ENCODE results near the gene SH2D2A. TPM values are rescaled to one million over a fixed set of nuclear protein-coding genes. Genes with fewer than 3 reads are reported as not detected.

The SH2D2A gene
- 100 to 1,000 TPM; 280 to 294 TPM for total RNA-seq

- ChIA-PET POLR2A (interaction anchor here (0.6 to 1.7 kb wide), 6 partner anchors 9 to 65 kb away, joined by 3 to 6 read pairs (median 4); partner anchors contain the start of gene HDGF), CTCF (interaction anchor here (0.9 to 8.6 kb wide), 5 partner anchors 12 to 75 kb away, joined by 3 to 80 read pairs (median 5); partner anchors contain the start of genes INSRR and NTRK1)
- H3K36me3 Mint-ChIP-seq, result peaks cover 50% of the 10 kb centered on the region
- peak; percentile 98 for DNase-seq
- intact Hi-C loops (cut with micrococcal nuclease), result loop anchor here (1.0 to 5.0 kb wide), 8 partner anchors 9 to 326 kb away; partner anchors contain the start of genes HDGF, ISG20L2, METTL25B and MRPL24
- H3K9me3 Mint-ChIP-seq, result no peaks in the 10 kb centered on the region
- peak within 1 kb of the TSS; percentile 96 for H3K4me3 Mint-ChIP-seq
- H3K4me1 Mint-ChIP-seq (ENCODE audit: low read depth), result peaks cover 50% of the 10 kb centered on the region
- peak within 1 kb of the TSS; percentile 99 for H3K27ac Mint-ChIP-seq
- no peaks in the 10 kb centered on the region for H3K27me3 Mint-ChIP-seq
These were observed at the start of gene SH2D2A for GRCh38 chr1:156816561-156817328. Gene SH2D2A (minus strand): TSS chr1:156816848. CDS start chr1:156816708, 140 bp downstream.

GRCh38 chr1:156865865-156866248, 49.2 kb upstream of the SH2D2A start:
- Mint-ChIP-seq H3K4me3 (no peak overlapping the region), H3K36me3 (no peaks in the 10 kb centered on the region)

GRCh38 chr1:156865258-156865657, 48.6 kb upstream of the SH2D2A start:
- POLR2A ChIA-PET, result no interaction called here
- Mint-ChIP-seq H3K27ac (no peak overlapping the region), H3K36me3 (no peaks in the 10 kb centered on the region), H3K27me3 (peaks cover 39% of the 10 kb centered on the region), H3K9me3 (no peaks in the 10 kb centered on the region), H3K4me1 (ENCODE audit: low read depth) (peaks cover 50% of the 10 kb centered on the region), H3K4me3 (no peak overlapping the region)
- CTCF ChIA-PET, result interaction anchor here (1.0 to 7.3 kb wide), 3 partner anchors 9 to 138 kb away, joined by 3 to 121 read pairs (median 3); partner anchors contain the start of genes ISG20L2 and METTL25B
- no peak for DNase-seq
- intact Hi-C loops (cut with micrococcal nuclease), result no loop called here

More at GRCh38 chr1:156865865-156866248, 49.2 kb upstream of the SH2D2A start:
- DNase-seq, result no peak
- H3K27me3 Mint-ChIP-seq, result peaks cover 37% of the 10 kb centered on the region
- CTCF ChIA-PET, result interaction anchor here (1.0 kb wide), 2 partner anchors 10 to 140 kb away, joined by 3 read pairs; no protein-coding TSS in a partner anchor
- intact Hi-C loops (cut with micrococcal nuclease), result no loop called here
- H3K27ac Mint-ChIP-seq, result no peak overlapping the region
- POLR2A ChIA-PET, result no interaction called here
- peaks cover 54% of the 10 kb centered on the region for H3K4me1 Mint-ChIP-seq (ENCODE audit: low read depth)
- no peaks in the 10 kb centered on the region for H3K9me3 Mint-ChIP-seq

GRCh38 chr1:156864796-156865195, 48.1 kb upstream of the SH2D2A start:
- no peak overlapping the region for H3K27ac Mint-ChIP-seq
- POLR2A ChIA-PET, result no interaction called here
- H3K36me3 Mint-ChIP-seq, result no peaks in the 10 kb centered on the region
- H3K27me3 Mint-ChIP-seq, result peaks cover 41% of the 10 kb centered on the region
- no peak overlapping the region for H3K4me3 Mint-ChIP-seq
- CTCF ChIA-PET, result interaction anchor here (0.5 to 7.3 kb wide), 6 partner anchors 9 to 138 kb away, joined by 3 to 147 read pairs (median 3); partner anchors contain the start of genes ISG20L2 and METTL25B
- H3K9me3 Mint-ChIP-seq, result no peaks in the 10 kb centered on the region
- DNase-seq, result no peak
- H3K4me1 Mint-ChIP-seq (ENCODE audit: low read depth), result peaks cover 51% of the 10 kb centered on the region
- intact Hi-C loops (cut with micrococcal nuclease), result loop anchor here (5.0 kb wide), 2 partner anchors 47 to 177 kb away; partner anchors contain the start of gene SH2D2A

- Mint-ChIP-seq H3K27ac (no peak overlapping the region), H3K27me3 (peaks cover 47% of the 10 kb centered on the region), H3K4me3 (no peak overlapping the region), H3K9me3 (no peaks in the 10 kb centered on the region), H3K4me1 (ENCODE audit: low read depth) (peaks cover 57% of the 10 kb centered on the region), H3K36me3 (no peaks in the 10 kb centered on the region)
- ChIA-PET POLR2A (no interaction called here), CTCF (interaction anchor here (1.3 to 8.6 kb wide), 4 partner anchors 26 to 137 kb away, joined by 3 to 252 read pairs (median 134); partner anchors contain the start of genes ISG20L2 and METTL25B)
- intact Hi-C loops (cut with micrococcal nuclease), result loop anchor here (5.0 kb wide), 2 partner anchors 46 to 176 kb away; partner anchors contain the start of gene SH2D2A
- no peak for DNase-seq
These were observed 47.0 kb upstream of the SH2D2A start for GRCh38 chr1:156863631-156864030.

GRCh38 chr1:156862997-156863599, 46.5 kb upstream of the SH2D2A start:
- Mint-ChIP-seq H3K36me3 (no peaks in the 10 kb centered on the region), H3K27me3 (peaks cover 53% of the 10 kb centered on the region), H3K4me1 (ENCODE audit: low read depth) (peaks cover 59% of the 10 kb centered on the region), H3K4me3 (no peak overlapping the region), H3K27ac (peak overlapping the region; percentile 2), H3K9me3 (no peaks in the 10 kb centered on the region)
- CTCF ChIA-PET, result interaction anchor here (4.1 to 8.6 kb wide), 5 partner anchors 14 to 174 kb away, joined by 39 to 252 read pairs (median 121); partner anchors contain the start of genes ISG20L2 and METTL25B
- POLR2A ChIA-PET, result interaction anchor here (1.5 to 3.9 kb wide), 2 partner anchors 55 to 61 kb away, joined by 5 to 29 read pairs; no protein-coding TSS in a partner anchor
- intact Hi-C loops (cut with micrococcal nuclease), result loop anchor here (5.0 kb wide), 2 partner anchors 46 to 176 kb away; partner anchors contain the start of gene SH2D2A
- peak; percentile 66 for DNase-seq

GRCh38 chr1:156862584-156862983, 45.9 kb upstream of the SH2D2A start:
- H3K27ac Mint-ChIP-seq, result peak overlapping the region; percentile 2
- H3K27me3 Mint-ChIP-seq, result peaks cover 58% of the 10 kb centered on the region
- no peaks in the 10 kb centered on the region for H3K9me3 Mint-ChIP-seq
- H3K4me3 Mint-ChIP-seq, result no peak overlapping the region
- POLR2A ChIA-PET, result interaction anchor here (1.4 to 3.9 kb wide), 3 partner anchors 54 to 136 kb away, joined by 3 to 29 read pairs (median 5); no protein-coding TSS in a partner anchor
- H3K4me1 Mint-ChIP-seq (ENCODE audit: low read depth), result peaks cover 59% of the 10 kb centered on the region
- CTCF ChIA-PET, result interaction anchor here (1.4 to 8.6 kb wide), 9 partner anchors 13 to 173 kb away, joined by 5 to 252 read pairs (median 78); partner anchors contain the start of genes ISG20L2, METTL25B, PEAR1 and SH2D2A
- no peaks in the 10 kb centered on the region for H3K36me3 Mint-ChIP-seq
- intact Hi-C loops (cut with micrococcal nuclease), result loop anchor here (5.0 kb wide), 2 partner anchors 45 to 175 kb away; partner anchors contain the start of gene SH2D2A
- no peak for DNase-seq

GRCh38 chr1:156860628-156861423, 44.2 kb upstream of the SH2D2A start, which contains the start of gene NTRK1:
Gene NTRK1 (plus strand): TSS chr1:156860865. CDS start chr1:156860935, 70 bp downstream.
- peaks cover 57% of the 10 kb centered on the region for H3K27me3 Mint-ChIP-seq
- H3K4me1 Mint-ChIP-seq (ENCODE audit: low read depth), result peaks cover 48% of the 10 kb centered on the region
- no peaks in the 10 kb centered on the region for H3K9me3 Mint-ChIP-seq
- CTCF ChIA-PET, result interaction anchor here (0.8 to 8.6 kb wide), 36 partner anchors 9 to 201 kb away, joined by 3 to 252 read pairs (median 8); partner anchors contain the start of genes CRABP2, ISG20L2, METTL25B and PEAR1
- DNase-seq, result peak; percentile 59
- H3K4me3 Mint-ChIP-seq, result peak within 1 kb of the TSS; percentile 68
- H3K27ac Mint-ChIP-seq, result no peak within 1 kb of the TSS
- intact Hi-C loops (cut with micrococcal nuclease), result loop anchor here (1.0 to 5.0 kb wide), 6 partner anchors 22 to 174 kb away; partner anchors contain the start of gene SH2D2A
- POLR2A ChIA-PET, result interaction anchor here (0.9 to 3.9 kb wide), 9 partner anchors 13 to 65 kb away, joined by 3 to 29 read pairs (median 7); no protein-coding TSS in a partner anchor
- H3K36me3 Mint-ChIP-seq, result no peaks in the 10 kb centered on the region

GRCh38 chr1:156860113-156860627, 43.5 kb upstream of the SH2D2A start:
- peak overlapping the region; percentile 68 for H3K4me3 Mint-ChIP-seq
- H3K36me3 Mint-ChIP-seq, result no peaks in the 10 kb centered on the region
- CTCF ChIA-PET, result interaction anchor here (0.7 to 8.6 kb wide), 43 partner anchors 9 to 216 kb away, joined by 3 to 252 read pairs (median 7); partner anchors contain the start of genes CRABP2, ISG20L2, METTL25B and PEAR1
- H3K9me3 Mint-ChIP-seq, result no peaks in the 10 kb centered on the region
- POLR2A ChIA-PET, result interaction anchor here (0.9 to 3.9 kb wide), 8 partner anchors 13 to 64 kb away, joined by 3 to 29 read pairs (median 8); no protein-coding TSS in a partner anchor
- H3K27me3 Mint-ChIP-seq, result peaks cover 54% of the 10 kb centered on the region
- H3K27ac Mint-ChIP-seq, result no peak overlapping the region
- intact Hi-C loops (cut with micrococcal nuclease), result loop anchor here (1.0 to 5.0 kb wide), 6 partner anchors 21 to 173 kb away; partner anchors contain the start of gene SH2D2A
- H3K4me1 Mint-ChIP-seq (ENCODE audit: low read depth), result peaks cover 44% of the 10 kb centered on the region
- DNase-seq, result peak; percentile 66

GRCh38 chr1:156859523-156860112, 43.0 kb upstream of the SH2D2A start:
- no peaks in the 10 kb centered on the region for H3K9me3 Mint-ChIP-seq
- peak; percentile 34 for DNase-seq
- POLR2A ChIA-PET, result interaction anchor here (0.7 to 3.9 kb wide), 9 partner anchors 12 to 64 kb away, joined by 3 to 29 read pairs (median 7); partner anchors contain the start of gene SH2D2A
- CTCF ChIA-PET, result interaction anchor here (0.7 to 8.6 kb wide), 41 partner anchors 10 to 216 kb away, joined by 3 to 252 read pairs (median 7); partner anchors contain the start of genes CRABP2, ISG20L2, METTL25B and PEAR1
- H3K27me3 Mint-ChIP-seq, result peaks cover 48% of the 10 kb centered on the region
- H3K27ac Mint-ChIP-seq, result no peak overlapping the region
- H3K36me3 Mint-ChIP-seq, result no peaks in the 10 kb centered on the region
- H3K4me1 Mint-ChIP-seq (ENCODE audit: low read depth), result peaks cover 43% of the 10 kb centered on the region
- peak overlapping the region; percentile 68 for H3K4me3 Mint-ChIP-seq
- intact Hi-C loops (cut with micrococcal nuclease), result loop anchor here (1.0 to 5.0 kb wide), 6 partner anchors 21 to 172 kb away; partner anchors contain the start of gene SH2D2A

Measured in activated CD4-positive, alpha-beta memory T cell treated with anti-CD3 and anti-CD28 coated beads for 36 hours (primary cell).